GM23338 (cell line): ENCODE results near the gene PDE5A. TPM values are rescaled to one million over a fixed set of nuclear protein-coding genes. Genes with fewer than 3 reads are reported as not detected.

Experiments used
- ATAC-seq: fragments of 200-7000 bp; cut with Tn5 transposase; 3 replicates; pipeline ENCODE4 v1.9.1; 2020
- DNase-seq: peaks from one replicate; pipeline ENCODE4 v3.0.0-alpha.2; 2015; ENCODE audit warnings: low spot score
- H2AFZ ChIP-seq: fragments of 200-600 bp; sonication (generic); 2 replicates; pipeline ENCODE4 v1.8.0; 2016; ENCODE audit warnings: antibody characterized with exemption, mild to moderate bottlenecking, moderate library complexity
- H3F3A ChIP-seq: fragments of 200-600 bp; sonication (generic); replicated peaks from 2 replicates; pipeline ENCODE4 v1.8.0; 2017; ENCODE audit warnings: antibody characterized with exemption, mixed run types, low read depth
- H3K27ac ChIP-seq: fragments of 200-600 bp; sonication (generic); 2 replicates; pipeline ENCODE4 v1.6.1; 2016; ENCODE audit warnings: low read depth
- H3K27me3 ChIP-seq: fragments of 200-600 bp; sonication (generic); 2 replicates; pipeline ENCODE4 v1.8.0; 2016; ENCODE audit warnings: mild to moderate bottlenecking, mixed run types, moderate library complexity; ENCODE audit not compliant: insufficient read depth
- H3K36me3 ChIP-seq: fragments of 200-600 bp; sonication (generic); 2 replicates; pipeline ENCODE4 v1.8.0; 2016; ENCODE audit warnings: mild to moderate bottlenecking; ENCODE audit not compliant: insufficient read depth
- H3K4me1 ChIP-seq: fragments of 200-600 bp; sonication (generic); 2 replicates; pipeline ENCODE4 v1.8.0; 2016; ENCODE audit warnings: mild to moderate bottlenecking, moderate library complexity; ENCODE audit not compliant: insufficient read depth
- H3K4me2 ChIP-seq: fragments of 200-600 bp; sonication (generic); 2 replicates; pipeline ENCODE4 v1.7.1; 2017; ENCODE audit warnings: mixed run types
- H3K4me3 ChIP-seq: fragments of 200-600 bp; sonication (generic); 2 replicates; pipeline ENCODE4 v1.6.1; 2016; ENCODE audit warnings: mixed run types
- H3K79me2 ChIP-seq: fragments of 200-600 bp; sonication (generic); replicated peaks from 2 replicates; pipeline ENCODE4 v1.8.0; 2017; ENCODE audit warnings: mild to moderate bottlenecking; ENCODE audit not compliant: insufficient read depth
- H3K9me2 ChIP-seq: fragments of 200-600 bp; sonication (generic); 2 replicates; pipeline ENCODE4 v1.8.0; 2017; ENCODE audit not compliant: insufficient read depth
- H4K20me1 ChIP-seq: fragments of 200-600 bp; sonication (generic); replicated peaks from 2 replicates; pipeline ENCODE4 v1.8.0; 2017; ENCODE audit warnings: mild to moderate bottlenecking; ENCODE audit not compliant: insufficient read depth
- H3K27ac Mint-ChIP-seq: 2 replicates; pipeline ENCODE4 v1.8.0; 2020; ENCODE audit warnings: inconsistent platforms, mild to moderate bottlenecking, moderate library complexity, mixed read lengths
- H3K27me3 Mint-ChIP-seq: 3 replicates; pipeline ENCODE4 v1.8.0; 2022; ENCODE audit warnings: low read depth, mild to moderate bottlenecking, moderate library complexity, mixed read lengths, inconsistent platforms; ENCODE audit not compliant: insufficient read depth, poor library complexity
- H3K36me3 Mint-ChIP-seq: 3 replicates; pipeline ENCODE4 v1.8.0; 2021; ENCODE audit warnings: low read depth, mild to moderate bottlenecking, inconsistent platforms, moderate library complexity, mixed read lengths
- H3K4me1 Mint-ChIP-seq: 3 replicates; pipeline ENCODE4 v1.8.0; 2020; ENCODE audit warnings: mild to moderate bottlenecking, inconsistent platforms, mixed read lengths
- H3K4me3 Mint-ChIP-seq: 3 replicates; pipeline ENCODE4 v1.8.0; 2021; ENCODE audit warnings: moderate library complexity, mild to moderate bottlenecking, inconsistent platforms, mixed read lengths
- H3K9me3 Mint-ChIP-seq: 3 replicates; pipeline ENCODE4 v1.8.0; 2020; ENCODE audit warnings: moderate library complexity, mild to moderate bottlenecking, inconsistent platforms, mixed read lengths
- CREB1 ChIP-seq: fragments of 250-450 bp; sonication (Bioruptor Pico); IDR thresholded peaks from 2 replicates; pipeline ENCODE4 v1.5.0; 2020; ENCODE audit warnings: low read depth, mild to moderate bottlenecking, moderate library complexity
- ETS1 ChIP-seq: IDR thresholded peaks from 2 replicates; pipeline ENCODE4 v1.6.1; 2016; ENCODE audit warnings: antibody characterized with exemption
- EZH2 ChIP-seq: fragments of 200-600 bp; sonication (generic); IDR thresholded peaks from one replicate; pipeline ENCODE4 v1.8.0; 2017; ENCODE audit warnings: antibody characterized with exemption, mild to moderate bottlenecking, low read depth; ENCODE audit not compliant: unreplicated experiment
- EZH2phosphoT487 ChIP-seq: fragments of 200-600 bp; sonication (generic); IDR thresholded peaks from one replicate; pipeline ENCODE4 v1.8.1; 2018; ENCODE audit warnings: antibody characterized with exemption; ENCODE audit not compliant: unreplicated experiment
- JUNB ChIP-seq: IDR thresholded peaks from one replicate; pipeline ENCODE4 v1.6.1; 2016; ENCODE audit warnings: antibody characterized with exemption; ENCODE audit not compliant: unreplicated experiment
- NANOG ChIP-seq: IDR thresholded peaks from 2 replicates; pipeline ENCODE4 v1.6.1; 2016; ENCODE audit warnings: antibody characterized with exemption, borderline replicate concordance
- POLR2AphosphoS5 ChIP-seq: IDR thresholded peaks from 2 replicates; pipeline ENCODE4 v1.6.1; 2016; ENCODE audit warnings: antibody characterized with exemption, low read depth
- REST ChIP-seq: IDR thresholded peaks from one replicate; pipeline ENCODE4 v1.6.1; 2018; ENCODE audit warnings: antibody characterized with exemption; ENCODE audit not compliant: unreplicated experiment
- STAT1 ChIP-seq: IDR thresholded peaks from one replicate; pipeline ENCODE4 v1.6.1; 2016; ENCODE audit warnings: antibody characterized with exemption; ENCODE audit not compliant: unreplicated experiment
- ZNF114 ChIP-seq: fragments of 250-450 bp; sonication (Bioruptor Pico); IDR thresholded peaks from 2 replicates; pipeline ENCODE4 v1.5.0; 2020; ENCODE audit warnings: mild to moderate bottlenecking, moderate library complexity
- ZNF331 ChIP-seq: fragments of 250-450 bp; sonication (Bioruptor Pico); IDR thresholded peaks from 2 replicates; pipeline ENCODE4 v1.5.0; 2020; ENCODE audit warnings: low read depth, mild to moderate bottlenecking, moderate library complexity
- polyA plus RNA-seq: library from polyadenylated mRNA; unstranded; fragments of >200 nt; fragmentation: Nextera tagmentation; extraction: Ambion mirVana; gene quantifications from 2 replicates; pipeline ENCODE4 v1.2.1, GENCODE V29; 2016
- total RNA-seq: library from RNA; depleted of rRNA; stranded (reverse); fragments of >200 nt; shearing (Covaris generic); gene quantifications from 2 replicates; pipeline ENCODE4 v1.2.3, GENCODE V29; 2014
- TF ChIP-seq, protein P1 (sequence below), 2 experiments: fragments of 200-600 bp in 1 of 2; sonication (generic) in 1 of 2; conservative IDR thresholded peaks; 2 replicates each; pipeline versions ENCODE4 v1.5.1 to v1.6.1; 2016 to 2017; ENCODE audit warnings: antibody characterized with exemption in 2 of 2, low read depth in 2 of 2, mild to moderate bottlenecking in 2 of 2, moderate library complexity in 1 of 2
- TF ChIP-seq, protein P2 (sequence below): fragments of 250-450 bp; sonication (Bioruptor Pico); IDR thresholded peaks from 2 replicates; pipeline ENCODE4 v1.5.0; 2020; ENCODE audit warnings: mild to moderate bottlenecking, moderate library complexity

Gene PDE5A
- total and polyA plus RNA-seq, 2 experiments from 2014 or later = 15.0 to 22.6 TPM

DNA sequence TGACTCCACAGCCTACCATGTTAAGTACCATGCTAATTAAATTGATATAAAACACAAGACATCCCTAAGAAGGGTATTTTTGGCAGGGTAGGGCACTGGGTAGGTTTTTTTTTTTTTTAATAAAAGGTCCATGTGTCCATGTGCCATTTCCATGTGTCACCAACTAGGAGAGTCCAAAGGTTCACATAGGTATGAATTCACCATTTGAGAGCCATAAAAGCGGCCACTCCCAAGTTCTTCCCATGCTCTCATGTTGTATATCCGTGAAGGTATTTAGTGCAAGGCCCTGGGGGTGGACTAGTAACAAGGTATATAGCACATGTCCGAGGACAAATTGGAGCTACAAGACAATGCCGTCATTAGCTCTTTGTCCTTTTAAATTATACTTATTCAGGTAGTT is 107.3 kb downstream of the PDE5A start:
- H3K36me3 ChIP-seq = 0 out of 2 replicates have a peak, but pooled peaks cover 2% of the 10 kb centered on the region

More for the DNA sequence above, 107.3 kb downstream of the PDE5A start:
- H3F3A ChIP-seq = no peaks in the 10 kb centered on the region
- no peaks in the 10 kb centered on the region for H3K79me2 ChIP-seq
- Mint-ChIP-seq H3K27me3 (no peaks in the 10 kb centered on the region), H3K4me1 (peaks cover 20% of the 10 kb centered on the region), H3K36me3 (peaks cover 11% of the 10 kb centered on the region; the same call in 2 of the 3 replicates), H3K27ac (no peak overlapping the region), H3K9me3 (no peaks in the 10 kb centered on the region), H3K4me3 (no peak overlapping the region)
- TF ChIP-seq STAT1 = no peak
- TF ChIP-seq, protein P1, sequence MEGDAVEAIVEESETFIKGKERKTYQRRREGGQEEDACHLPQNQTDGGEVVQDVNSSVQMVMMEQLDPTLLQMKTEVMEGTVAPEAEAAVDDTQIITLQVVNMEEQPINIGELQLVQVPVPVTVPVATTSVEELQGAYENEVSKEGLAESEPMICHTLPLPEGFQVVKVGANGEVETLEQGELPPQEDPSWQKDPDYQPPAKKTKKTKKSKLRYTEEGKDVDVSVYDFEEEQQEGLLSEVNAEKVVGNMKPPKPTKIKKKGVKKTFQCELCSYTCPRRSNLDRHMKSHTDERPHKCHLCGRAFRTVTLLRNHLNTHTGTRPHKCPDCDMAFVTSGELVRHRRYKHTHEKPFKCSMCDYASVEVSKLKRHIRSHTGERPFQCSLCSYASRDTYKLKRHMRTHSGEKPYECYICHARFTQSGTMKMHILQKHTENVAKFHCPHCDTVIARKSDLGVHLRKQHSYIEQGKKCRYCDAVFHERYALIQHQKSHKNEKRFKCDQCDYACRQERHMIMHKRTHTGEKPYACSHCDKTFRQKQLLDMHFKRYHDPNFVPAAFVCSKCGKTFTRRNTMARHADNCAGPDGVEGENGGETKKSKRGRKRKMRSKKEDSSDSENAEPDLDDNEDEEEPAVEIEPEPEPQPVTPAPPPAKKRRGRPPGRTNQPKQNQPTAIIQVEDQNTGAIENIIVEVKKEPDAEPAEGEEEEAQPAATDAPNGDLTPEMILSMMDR (conservative IDR thresholded peaks at IDR 0.05; ENCODE audit: low read depth in 2 of 2) = no peak
- no peak for TF ChIP-seq ETS1
- TF ChIP-seq REST = no peak
- TF ChIP-seq EZH2phosphoT487 = no peak
- TF ChIP-seq NANOG = no peak
- no peak for TF ChIP-seq JUNB
- TF ChIP-seq ZNF331 = no peak
- TF ChIP-seq CREB1 (CRISPR knock-in tag) = no peak
- TF ChIP-seq, protein P2, sequence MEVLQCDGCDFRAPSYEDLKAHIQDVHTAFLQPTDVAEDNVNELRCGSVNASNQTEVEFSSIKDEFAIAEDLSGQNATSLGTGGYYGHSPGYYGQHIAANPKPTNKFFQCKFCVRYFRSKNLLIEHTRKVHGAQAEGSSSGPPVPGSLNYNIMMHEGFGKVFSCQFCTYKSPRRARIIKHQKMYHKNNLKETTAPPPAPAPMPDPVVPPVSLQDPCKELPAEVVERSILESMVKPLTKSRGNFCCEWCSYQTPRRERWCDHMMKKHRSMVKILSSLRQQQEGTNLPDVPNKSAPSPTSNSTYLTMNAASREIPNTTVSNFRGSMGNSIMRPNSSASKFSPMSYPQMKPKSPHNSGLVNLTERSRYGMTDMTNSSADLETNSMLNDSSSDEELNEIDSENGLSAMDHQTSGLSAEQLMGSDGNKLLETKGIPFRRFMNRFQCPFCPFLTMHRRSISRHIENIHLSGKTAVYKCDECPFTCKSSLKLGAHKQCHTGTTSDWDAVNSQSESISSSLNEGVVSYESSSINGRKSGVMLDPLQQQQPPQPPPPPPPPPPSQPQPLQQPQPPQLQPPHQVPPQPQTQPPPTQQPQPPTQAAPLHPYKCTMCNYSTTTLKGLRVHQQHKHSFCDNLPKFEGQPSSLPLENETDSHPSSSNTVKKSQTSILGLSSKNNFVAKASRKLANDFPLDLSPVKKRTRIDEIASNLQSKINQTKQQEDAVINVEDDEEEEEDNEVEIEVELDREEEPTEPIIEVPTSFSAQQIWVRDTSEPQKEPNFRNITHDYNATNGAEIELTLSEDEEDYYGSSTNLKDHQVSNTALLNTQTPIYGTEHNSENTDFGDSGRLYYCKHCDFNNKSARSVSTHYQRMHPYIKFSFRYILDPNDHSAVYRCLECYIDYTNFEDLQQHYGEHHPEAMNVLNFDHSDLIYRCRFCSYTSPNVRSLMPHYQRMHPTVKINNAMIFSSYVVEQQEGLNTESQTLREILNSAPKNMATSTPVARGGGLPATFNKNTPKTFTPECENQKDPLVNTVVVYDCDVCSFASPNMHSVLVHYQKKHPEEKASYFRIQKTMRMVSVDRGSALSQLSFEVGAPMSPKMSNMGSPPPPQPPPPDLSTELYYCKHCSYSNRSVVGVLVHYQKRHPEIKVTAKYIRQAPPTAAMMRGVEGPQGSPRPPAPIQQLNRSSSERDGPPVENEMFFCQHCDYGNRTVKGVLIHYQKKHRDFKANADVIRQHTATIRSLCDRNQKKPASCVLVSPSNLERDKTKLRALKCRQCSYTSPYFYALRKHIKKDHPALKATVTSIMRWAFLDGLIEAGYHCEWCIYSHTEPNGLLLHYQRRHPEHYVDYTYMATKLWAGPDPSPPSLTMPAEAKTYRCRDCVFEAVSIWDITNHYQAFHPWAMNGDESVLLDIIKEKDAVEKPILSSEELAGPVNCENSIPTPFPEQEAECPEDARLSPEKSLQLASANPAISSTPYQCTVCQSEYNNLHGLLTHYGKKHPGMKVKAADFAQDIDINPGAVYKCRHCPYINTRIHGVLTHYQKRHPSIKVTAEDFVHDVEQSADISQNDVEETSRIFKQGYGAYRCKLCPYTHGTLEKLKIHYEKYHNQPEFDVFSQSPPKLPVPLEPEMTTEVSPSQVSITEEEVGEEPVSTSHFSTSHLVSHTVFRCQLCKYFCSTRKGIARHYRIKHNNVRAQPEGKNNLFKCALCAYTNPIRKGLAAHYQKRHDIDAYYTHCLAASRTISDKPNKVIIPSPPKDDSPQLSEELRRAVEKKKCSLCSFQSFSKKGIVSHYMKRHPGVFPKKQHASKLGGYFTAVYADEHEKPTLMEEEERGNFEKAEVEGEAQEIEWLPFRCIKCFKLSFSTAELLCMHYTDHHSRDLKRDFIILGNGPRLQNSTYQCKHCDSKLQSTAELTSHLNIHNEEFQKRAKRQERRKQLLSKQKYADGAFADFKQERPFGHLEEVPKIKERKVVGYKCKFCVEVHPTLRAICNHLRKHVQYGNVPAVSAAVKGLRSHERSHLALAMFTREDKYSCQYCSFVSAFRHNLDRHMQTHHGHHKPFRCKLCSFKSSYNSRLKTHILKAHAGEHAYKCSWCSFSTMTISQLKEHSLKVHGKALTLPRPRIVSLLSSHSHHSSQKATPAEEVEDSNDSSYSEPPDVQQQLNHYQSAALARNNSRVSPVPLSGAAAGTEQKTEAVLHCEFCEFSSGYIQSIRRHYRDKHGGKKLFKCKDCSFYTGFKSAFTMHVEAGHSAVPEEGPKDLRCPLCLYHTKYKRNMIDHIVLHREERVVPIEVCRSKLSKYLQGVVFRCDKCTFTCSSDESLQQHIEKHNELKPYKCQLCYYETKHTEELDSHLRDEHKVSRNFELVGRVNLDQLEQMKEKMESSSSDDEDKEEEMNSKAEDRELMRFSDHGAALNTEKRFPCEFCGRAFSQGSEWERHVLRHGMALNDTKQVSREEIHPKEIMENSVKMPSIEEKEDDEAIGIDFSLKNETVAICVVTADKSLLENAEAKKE (CRISPR knock-in tag) = no peak
- no peak for TF ChIP-seq POLR2AphosphoS5
- no peak for TF ChIP-seq ZNF114 (CRISPR knock-in tag)
- TF ChIP-seq EZH2 = no peak
- H3K9me2 ChIP-seq = no peaks in the 10 kb centered on the region
- ATAC-seq (no peak), DNase-seq (no peak)
- H3K4me2 ChIP-seq = no peak overlapping the region
- H3K4me1 ChIP-seq = peaks cover 21% of the 10 kb centered on the region; the same call in 1 of the 2 replicates
- H2AFZ ChIP-seq = no peak overlapping the region
- H4K20me1 ChIP-seq = no peaks in the 10 kb centered on the region
- no peak overlapping the region for H3K27ac ChIP-seq
- no peaks in the 10 kb centered on the region for H3K27me3 ChIP-seq
- no peak overlapping the region for H3K4me3 ChIP-seq
